Measurements from ENCODE around the gene TBXA2R.
"Not testable (repeated sequence)": the region's sequence is repeated elsewhere in the genome, so short reads cannot be mapped to it uniquely, and the experiment has no call there.

The TBXA2R gene

GRCh38 chr19:3605361-3605760 is 1.3 kb downstream of the TBXA2R start:
- no peak for DNase-seq (ENCODE audit: low read depth)

- no peak for DNase-seq (ENCODE audit: low read depth)
Measured at GRCh38 chr19:3604987-3605343, 1.7 kb downstream of the TBXA2R start.

DNA sequence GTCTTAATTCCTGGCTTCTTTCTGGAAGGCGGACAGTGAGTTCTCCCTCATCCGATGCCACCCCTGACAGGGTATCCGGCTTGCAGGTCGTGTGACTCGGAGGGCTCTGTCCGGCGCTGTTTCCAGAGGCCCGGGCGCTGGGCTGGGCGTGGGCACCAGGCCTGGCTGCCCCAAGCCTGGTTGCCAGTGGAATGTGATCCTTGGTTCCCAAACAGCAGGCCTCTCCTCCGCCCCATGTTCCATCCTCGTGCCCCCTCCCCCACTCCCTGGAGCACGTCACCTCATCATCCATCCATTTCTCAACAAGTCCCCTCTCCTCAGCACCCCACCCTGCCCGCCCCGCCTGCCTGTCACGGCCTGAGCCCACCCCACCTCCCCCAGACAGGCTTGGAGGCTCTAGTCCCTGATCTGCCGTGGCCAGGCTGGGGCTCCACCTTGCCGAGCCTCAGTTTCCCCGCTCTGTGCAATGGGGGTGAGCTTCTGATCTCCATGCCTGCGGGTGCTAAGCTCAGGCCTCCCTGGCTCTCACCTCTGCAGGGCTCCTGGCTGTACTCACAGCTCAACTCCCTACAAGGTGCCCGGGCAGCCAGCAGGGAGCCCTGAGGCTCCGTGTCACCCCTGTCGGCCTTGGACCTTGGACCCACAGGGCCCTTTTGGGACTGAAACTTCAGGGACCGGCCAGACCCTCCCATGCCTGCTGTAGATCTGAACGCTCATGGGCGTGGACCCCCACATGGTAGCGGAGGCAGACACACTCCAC is 2.3 kb downstream of the TBXA2R start:
- no peak for DNase-seq (ENCODE audit: low read depth)

GRCh38 chr19:3603121-3603811 is 3.4 kb downstream of the TBXA2R start:
- no peak for DNase-seq (ENCODE audit: low read depth)

- DNase-seq (ENCODE audit: low read depth) = no peak
Measured at GRCh38 chr19:3601021-3601420, 5.7 kb downstream of the TBXA2R start.

DNA sequence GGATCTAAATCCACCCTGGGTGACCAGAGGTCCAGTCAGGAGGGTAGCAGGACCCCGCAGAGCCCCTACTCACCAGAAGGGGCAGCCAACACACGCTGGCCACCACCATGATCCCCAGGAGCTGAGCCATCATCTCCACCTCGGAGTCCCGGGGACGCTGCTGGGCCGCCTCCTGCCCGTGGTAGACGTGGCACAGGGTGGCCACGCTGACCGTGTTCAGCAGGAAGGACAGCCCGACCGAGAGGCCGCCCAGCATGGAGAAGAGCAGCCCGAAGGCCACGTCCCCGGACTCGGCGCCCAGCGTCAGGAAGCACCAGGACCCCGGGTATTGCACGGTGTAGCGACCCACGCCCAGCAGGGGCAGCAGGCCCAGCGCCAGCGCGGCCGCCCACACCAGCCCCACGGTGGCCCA is 6.9 kb downstream of the TBXA2R start:
- DNase-seq (ENCODE audit: low read depth) = no peak

DNA sequence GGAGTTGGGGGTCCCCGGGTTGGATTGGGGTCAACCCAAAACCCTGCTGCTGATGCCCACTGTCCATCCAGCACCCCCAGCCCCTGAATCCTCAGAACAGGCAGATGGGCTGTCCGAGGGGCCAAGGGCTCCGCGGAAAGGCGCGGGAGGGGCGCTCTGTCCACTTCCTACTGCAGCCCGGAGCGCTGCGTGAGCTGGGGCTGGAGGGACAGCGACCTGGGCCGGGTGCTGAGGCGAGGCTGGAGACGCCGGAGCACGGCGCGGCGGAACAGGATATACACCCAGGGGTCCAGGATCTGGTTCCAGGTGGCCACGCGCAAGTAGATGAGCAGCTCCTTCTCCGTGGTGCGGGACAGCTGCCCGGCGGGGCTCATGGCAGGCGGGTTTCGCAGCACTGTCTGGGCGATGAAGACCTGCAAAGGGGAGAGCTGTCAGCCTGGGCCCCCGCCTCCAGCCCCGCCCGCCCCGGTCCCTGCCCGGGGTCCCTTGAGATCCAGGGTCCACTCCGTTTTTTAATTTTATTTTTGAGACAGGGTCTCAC is 11.1 kb downstream of the TBXA2R start:
- no peak for DNase-seq (ENCODE audit: low read depth)

DNA sequence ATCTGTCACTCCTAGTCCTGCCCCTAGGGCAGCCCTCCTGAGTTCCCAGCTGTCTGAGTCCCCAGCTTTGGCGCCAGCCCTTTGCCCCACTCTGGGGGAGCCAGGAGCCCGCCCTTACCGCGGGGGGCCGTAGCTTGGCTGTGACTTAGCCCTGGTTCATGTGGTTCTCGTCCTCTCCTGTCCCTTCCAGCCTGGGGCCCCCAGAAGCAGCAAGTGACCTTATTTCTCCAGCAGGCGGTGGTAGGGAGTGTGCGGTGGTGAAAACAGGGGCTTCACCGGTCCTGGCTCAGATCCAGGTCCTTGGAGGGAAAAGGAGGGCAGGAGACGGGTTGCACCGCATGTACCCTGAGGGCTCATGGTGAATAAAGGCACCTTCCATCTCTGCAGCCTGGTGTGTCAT is 13.5 kb downstream of the TBXA2R start:
- no peak for DNase-seq (ENCODE audit: low read depth)

DNA sequence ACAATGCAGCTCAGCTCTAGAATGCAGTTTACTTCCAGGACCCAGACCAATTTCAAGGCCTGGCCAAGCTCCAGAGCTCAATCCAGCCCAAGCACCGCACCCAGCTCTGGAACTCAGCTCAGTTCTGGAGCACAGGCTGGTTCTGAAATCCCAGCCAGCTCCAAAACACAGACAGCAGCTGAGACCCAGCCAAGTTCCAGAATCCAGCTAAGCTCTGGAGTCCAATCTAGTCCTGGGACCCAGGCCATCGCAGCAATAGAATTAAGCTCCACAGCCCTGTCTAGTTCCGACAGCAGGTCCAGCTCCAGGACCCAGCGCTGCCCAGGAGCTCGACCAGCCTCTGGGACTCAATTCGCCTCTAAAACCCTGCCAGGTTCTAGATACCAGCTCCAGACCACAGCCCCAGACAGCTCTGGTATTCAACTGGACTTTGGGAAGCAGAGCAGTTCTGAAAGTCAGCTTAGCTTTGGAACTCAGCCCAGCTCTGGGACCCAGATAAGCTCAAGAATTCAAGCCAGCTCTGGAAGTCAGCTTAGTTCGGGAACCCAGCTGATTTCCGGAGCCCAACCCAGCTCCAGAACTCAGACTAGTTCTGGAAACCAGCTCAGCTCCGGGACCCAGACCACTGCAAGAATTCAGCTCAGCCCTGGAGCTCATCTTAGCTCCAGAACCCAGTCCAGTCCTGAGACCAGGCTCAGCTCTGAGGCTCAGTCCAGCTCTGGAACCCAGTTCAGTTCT is 14.6 kb downstream of the TBXA2R start:
- DNase-seq (ENCODE audit: low read depth) = no peak

GRCh38 chr19:3590991-3591659 is 15.6 kb downstream of the TBXA2R start:
- DNase-seq (ENCODE audit: low read depth) = no peak

DNA sequence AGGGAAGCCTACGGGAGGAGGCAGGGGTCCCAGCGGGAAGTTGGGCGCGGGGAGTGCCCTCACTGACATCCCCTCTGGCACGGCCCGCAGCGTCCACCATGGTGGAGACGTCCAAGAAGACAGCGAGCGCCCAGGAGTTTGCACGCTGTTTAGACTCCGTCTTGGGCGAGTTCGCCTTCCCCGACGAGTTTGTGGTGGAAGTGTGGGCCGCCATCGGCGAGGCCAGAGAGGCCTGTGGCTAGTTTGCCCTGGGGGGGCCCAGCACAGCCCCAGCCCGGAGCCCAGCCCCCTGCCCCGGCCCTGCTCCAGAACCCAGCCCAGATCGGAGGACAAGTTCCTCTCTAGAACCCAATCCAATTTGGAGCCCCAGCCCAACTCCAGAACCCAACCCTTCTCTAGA is 16.7 kb downstream of the TBXA2R start:
- DNase-seq (ENCODE audit: low read depth) = no peak

DNA sequence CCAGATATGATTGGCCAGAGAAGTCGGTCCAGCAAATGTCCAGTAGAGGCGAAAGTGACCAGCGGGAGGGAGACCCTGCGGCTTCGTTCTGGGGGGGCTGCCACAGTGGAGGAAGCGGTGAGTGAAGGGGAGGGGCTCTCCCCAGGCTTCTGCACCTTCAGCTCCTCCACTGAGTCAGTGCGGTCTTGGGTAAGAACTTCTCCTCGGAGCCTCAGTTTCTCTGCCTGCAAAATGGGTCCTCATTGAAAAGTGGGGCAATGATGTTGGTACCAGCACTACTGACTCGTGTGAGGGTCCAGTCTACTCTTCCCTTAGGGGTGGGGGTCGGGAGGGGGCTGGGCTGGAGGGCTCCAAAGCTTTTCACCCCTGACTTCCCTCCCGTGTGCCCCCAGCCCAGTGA is 17.2 kb downstream of the TBXA2R start:
- DNase-seq (ENCODE audit: low read depth) = no peak

DNA sequence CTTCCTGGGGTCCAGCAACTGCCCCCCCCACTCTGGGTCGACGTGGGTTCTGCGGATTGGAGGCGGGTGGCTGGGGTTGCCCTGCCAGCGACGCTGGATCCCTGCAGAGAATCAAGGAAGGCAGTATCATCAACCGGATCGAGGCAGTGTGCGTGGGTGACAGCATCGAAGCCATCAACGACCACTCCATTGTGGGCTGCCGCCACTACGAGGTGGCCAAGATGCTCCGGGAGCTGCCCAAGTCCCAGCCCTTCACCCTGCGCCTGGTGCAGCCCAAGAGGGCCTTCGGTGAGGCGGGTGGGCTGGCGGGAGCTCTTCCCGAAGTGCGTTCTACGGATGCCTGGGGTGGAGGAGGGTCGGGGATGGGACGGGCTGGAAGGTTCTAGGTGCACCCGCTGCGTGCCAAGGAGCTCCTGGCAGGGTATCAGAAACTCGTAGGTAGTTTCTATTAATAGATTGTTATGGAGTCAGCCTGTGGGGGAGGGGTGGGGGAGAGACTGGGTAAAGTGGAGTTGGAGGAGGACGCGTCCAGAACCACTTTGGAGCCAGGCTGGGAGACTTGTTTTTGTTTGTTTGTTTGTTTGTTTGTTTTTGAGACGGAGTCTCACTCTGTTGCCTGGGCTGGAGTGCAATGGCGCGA is 19.8 kb downstream of the TBXA2R start:
- no peak for DNase-seq (ENCODE audit: low read depth)

GRCh38 chr19:3586127-3586626 is 20.5 kb downstream of the TBXA2R start:
- no peak for DNase-seq (ENCODE audit: low read depth)

GRCh38 chr19:3585301-3586126 is 21.2 kb downstream of the TBXA2R start, which contains the start of gene GIPC3:
Gene GIPC3, plus strand, starts transcription at chr19:3585478. Its CDS starts 120 bp downstream, at chr19:3585598.
- DNase-seq (ENCODE audit: low read depth) = no peak

DNA sequence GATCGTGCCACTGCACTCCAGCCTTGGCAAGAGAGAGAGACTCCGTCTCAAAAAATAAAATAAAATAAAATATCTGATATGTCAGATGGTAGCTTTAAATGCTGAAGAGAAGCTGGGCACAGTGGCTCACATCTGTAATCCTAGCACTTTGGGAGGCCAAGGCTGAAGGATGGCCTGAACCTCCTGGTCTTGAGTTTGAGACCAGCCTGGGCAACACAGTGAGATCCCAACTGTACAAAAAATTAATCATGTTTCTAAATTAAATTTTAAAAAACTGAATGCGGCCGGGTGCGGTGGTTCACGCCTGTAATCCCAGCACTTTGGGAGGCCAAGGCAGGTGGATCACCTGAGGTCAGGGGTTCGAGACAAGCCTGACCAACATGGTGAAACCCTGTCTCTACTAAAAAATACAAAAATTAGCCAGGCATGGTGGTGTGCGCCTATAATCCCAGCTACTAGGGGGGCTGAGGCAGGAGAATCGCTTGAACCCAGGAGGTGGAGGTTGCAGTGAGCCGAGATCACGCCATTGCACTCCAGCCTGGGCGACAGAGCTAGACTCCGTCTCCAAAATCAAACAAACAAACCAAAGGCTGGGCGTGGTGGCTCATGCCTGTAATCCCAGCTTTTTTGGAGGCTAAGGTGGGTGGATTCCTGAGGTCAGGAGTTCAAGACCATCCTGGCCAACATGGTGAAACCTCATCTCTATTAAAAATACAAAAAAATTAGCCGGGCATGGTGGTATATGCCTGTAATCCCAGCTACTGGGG is 22.5 kb downstream of the TBXA2R start:
- DNase-seq (ENCODE audit: low read depth) = not testable (repeated sequence)

DNA sequence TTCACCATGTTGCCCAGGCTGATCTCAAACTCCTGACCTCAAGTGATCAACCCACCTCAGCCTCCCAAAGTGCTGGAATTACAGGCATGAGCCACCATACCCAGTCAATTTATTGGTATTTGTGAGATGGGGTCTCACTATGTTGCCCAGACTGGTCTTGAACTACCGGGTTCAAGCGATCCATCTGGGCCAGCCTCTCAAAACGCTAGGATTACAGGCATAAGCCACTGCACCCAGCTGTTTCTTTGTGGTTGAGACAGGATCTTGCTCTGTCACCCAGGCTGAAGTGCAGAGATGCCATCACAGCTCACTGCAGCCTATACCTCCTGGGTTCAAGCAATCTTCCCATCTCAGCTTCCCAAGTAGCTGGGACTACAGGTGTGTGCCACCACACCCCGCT is 24.9 kb downstream of the TBXA2R start:
- DNase-seq (ENCODE audit: low read depth) = not testable (repeated sequence)

GRCh38 chr19:3580156-3580934 is 26.3 kb downstream of the TBXA2R start:
- DNase-seq (ENCODE audit: low read depth) = no peak

DNA sequence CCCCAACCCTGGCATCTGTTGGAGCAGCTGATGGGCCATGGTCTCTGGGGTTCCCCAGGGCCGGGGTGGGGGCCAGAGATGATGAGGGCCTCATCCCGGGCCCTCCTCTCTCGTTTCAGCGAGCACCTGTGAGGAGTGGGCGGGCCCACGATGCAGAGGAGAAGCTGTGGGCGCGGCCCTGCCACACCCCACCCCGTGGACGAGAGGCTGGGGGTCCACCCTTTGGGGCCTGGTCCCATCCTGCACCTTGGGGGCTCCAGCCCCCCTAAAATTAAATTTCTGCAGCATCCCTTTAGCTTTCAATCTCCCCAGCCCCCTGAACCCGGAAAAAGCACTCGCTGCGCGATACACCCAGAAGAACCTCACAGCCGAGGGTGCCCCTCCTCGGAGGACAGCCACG is 28.3 kb downstream of the TBXA2R start:
- DNase-seq (ENCODE audit: low read depth) = no peak
